Liver (tissue), 3 donors: ENCODE results near the gene MPC2.

Experiments
- ATF3 ChIP-seq: IDR thresholded peaks from 2 replicates; pipeline ENCODE4 v1.6.1; 2016; ENCODE audit warnings: antibody characterized with exemption
- CTCF ChIP-seq: fragments of 150-350 bp; IDR thresholded peaks from 2 replicates; pipeline ENCODE4 v1.5.1; 2017; ENCODE audit warnings: improper control_type of control experiment, low read depth, low read length; ENCODE audit not compliant: missing input control
- FOXA2 ChIP-seq: IDR thresholded peaks from 2 replicates; pipeline ENCODE4 v1.6.1; 2016; ENCODE audit warnings: antibody characterized with exemption
- GABPA ChIP-seq, 2 donors: IDR thresholded peaks in 1 of 2; conservative IDR thresholded peaks in 1 of 2; 2 replicates each; pipeline ENCODE4 v1.6.1; 2016; ENCODE audit warnings: antibody characterized with exemption in 2 of 2, mild to moderate bottlenecking in 1 of 2, moderate library complexity in 1 of 2
- MAX ChIP-seq: IDR thresholded peaks from 2 replicates; pipeline ENCODE4 v1.6.1; 2016; ENCODE audit warnings: antibody characterized with exemption
- RAD21 ChIP-seq, 2 donors: IDR thresholded peaks; 2 replicates each; pipeline ENCODE4 v1.6.1; 2016; ENCODE audit warnings: antibody characterized with exemption in 2 of 2, mild to moderate bottlenecking in 2 of 2
- REST ChIP-seq: IDR thresholded peaks from 2 replicates; pipeline ENCODE4 v1.6.1; 2016; ENCODE audit warnings: antibody characterized with exemption, mild to moderate bottlenecking
- SP1 ChIP-seq: IDR thresholded peaks from 2 replicates; pipeline ENCODE4 v1.6.1; 2018; ENCODE audit warnings: antibody characterized with exemption, mild to moderate bottlenecking
- TAF1 ChIP-seq: conservative IDR thresholded peaks from 2 replicates; pipeline ENCODE4 v1.6.1; 2016; ENCODE audit warnings: antibody characterized with exemption, mild to moderate bottlenecking
- donor health status: healthy.
- donor health status: healthy.

- no peak for TF ChIP-seq CTCF
- no peak for TF ChIP-seq TAF1
- TF ChIP-seq MAX, result no peak
- TF ChIP-seq REST, result no peak
- TF ChIP-seq RAD21 (IDR thresholded peaks at IDR 0.05), result no peak
- TF ChIP-seq SP1, result no peak
- no peak for TF ChIP-seq ATF3
- TF ChIP-seq FOXA2, result no peak
- no peak for TF ChIP-seq GABPA (IDR thresholded peaks at IDR 0.05 in 1 of 2, conservative IDR thresholded peaks at IDR 0.05 in 1 of 2)
Observed at GRCh38 chr1:167880580-167881021, 56.3 kb downstream of the MPC2 start.
